Fibroblast of skin of right biceps (primary cell): ENCODE measurements around the gene GALNT11.
"Not testable (repeated sequence)": the region's sequence is repeated elsewhere in the genome, so short reads cannot be mapped to it uniquely, and the experiment has no call there.

Experiments
- DNase-seq: peaks from one replicate; pipeline ENCODE4 v3.0.0-alpha.2; 2013

Gene GALNT11

DNA sequence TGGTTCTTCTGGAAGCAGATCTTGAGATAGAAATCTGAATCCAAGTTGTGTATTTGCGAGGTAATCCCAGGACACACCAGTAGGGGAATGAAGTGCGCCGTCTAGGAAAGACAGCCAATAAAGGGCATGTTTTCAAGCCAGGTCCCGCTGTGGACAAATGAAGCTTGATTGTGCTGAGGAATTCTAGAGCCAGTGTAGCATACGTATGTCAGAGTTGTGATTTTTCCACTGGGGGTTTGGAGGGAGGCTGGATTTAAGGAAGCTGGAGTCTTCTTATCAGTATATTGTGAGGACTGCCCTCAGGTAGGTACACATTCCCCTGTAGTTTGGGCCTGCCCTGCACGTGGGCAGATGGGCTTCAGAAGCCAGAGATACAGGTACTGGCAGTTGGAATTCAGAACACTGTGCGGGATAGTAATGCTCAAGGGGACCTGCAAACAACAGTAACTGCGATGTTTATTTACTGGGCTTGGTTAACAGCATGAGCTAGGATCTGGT is 50.9 kb downstream of the GALNT11 start:
- DNase-seq: peak; percentile 12

DNA sequence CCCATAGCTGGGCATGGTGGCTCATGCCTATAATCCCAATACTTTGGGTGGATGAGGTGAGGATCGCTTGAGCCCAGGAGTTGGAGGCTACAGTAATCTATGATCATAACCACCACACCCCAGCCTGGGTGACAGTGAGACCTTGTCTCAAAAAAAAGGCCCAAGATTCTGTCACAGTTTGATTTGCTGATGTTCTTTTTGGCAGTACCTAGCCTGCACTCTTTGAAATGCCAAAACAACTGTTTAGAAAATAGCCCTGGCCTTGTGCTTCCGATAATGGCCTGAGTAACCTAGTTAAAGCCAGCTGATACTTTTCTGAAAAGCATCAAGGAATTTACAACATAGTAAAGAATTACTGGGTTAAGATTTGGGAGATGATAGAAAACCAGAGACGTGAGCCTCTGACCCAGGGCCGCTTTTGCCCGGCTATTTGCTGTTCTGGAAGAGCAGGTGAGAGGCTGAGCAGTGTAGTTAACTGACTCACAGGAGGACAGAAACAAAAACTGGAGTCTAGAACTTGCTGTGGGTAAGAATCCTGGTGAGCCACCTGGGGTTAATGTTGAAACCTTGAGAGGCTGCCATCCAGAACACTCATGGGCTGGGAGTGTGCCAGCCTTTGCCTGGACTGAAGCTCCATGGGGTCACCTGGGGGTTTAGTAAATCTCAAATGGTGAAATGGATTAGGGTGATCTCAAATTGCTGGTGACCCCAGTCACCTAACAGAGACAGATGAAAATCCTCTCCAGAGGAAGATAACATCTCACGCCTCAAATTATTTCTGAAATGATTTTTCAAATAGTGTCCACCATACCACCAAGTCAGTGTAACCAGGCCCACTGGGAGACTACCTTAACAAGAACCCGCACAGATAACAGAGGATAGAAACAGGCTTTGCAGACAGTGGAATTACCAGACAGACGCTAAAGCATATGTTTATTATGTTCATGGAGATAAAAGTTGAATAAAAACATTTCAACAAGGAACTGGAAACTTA is 51.8 kb downstream of the GALNT11 start:
- DNase-seq: peak; percentile 6

DNA sequence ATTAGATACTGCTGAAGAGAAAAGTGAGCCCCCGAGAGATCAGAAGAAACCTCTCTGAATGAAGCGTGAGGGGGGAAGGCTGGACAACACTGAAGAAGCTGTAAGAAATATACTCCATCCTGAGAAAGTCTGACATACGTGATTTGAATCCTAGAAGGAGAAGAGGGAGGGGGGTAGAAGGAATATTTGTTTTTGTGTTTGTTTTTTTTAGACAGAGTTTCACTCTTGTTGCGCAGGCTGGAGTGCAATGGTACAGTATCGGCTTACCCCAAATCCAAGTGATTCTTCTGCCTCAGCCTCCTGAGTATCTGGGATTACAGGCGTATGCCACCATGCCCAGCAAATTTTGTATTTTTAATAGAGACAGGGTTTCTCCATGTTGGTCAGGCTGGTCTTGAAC is 52.6 kb downstream of the GALNT11 start:
- DNase-seq: no peak

DNA sequence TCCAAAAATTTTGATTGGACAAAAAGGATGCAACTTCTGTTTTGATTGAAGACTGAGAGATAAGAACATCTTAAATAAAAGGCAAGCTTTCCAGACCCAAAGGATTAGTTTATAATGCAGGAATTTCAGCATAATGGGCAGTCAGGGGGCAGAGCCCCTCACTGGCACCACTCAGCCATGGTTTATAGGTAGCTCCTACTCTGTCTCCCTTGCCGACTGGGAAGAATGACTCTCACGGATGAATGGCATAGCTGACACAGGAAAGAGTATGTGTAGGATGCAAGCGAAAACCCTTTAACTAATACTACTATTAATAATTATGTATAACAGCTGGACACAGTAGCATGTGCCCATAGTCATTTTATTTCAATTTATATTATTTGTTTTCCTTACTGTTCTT is 53.3 kb downstream of the GALNT11 start:
- no peak for DNase-seq

DNA sequence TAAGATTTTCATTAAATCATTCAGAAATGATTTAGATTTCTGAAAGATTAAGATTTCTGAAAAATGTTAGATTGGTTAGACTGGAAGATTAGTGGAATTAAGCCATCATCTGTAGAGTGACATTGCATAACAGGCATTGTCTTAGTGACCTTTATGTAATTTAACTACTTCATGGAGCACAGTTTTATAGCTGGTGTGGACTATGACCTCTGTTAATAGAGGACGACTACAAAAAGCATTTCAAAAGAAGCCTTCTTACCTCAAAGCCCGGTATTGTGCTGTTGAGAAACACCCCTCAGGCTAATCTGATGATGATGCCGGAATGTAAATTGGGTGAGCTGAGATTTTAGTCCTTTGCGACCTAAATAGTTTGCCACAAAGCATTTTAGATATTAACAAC is 55.6 kb downstream of the GALNT11 start:
- no peak for DNase-seq

DNA sequence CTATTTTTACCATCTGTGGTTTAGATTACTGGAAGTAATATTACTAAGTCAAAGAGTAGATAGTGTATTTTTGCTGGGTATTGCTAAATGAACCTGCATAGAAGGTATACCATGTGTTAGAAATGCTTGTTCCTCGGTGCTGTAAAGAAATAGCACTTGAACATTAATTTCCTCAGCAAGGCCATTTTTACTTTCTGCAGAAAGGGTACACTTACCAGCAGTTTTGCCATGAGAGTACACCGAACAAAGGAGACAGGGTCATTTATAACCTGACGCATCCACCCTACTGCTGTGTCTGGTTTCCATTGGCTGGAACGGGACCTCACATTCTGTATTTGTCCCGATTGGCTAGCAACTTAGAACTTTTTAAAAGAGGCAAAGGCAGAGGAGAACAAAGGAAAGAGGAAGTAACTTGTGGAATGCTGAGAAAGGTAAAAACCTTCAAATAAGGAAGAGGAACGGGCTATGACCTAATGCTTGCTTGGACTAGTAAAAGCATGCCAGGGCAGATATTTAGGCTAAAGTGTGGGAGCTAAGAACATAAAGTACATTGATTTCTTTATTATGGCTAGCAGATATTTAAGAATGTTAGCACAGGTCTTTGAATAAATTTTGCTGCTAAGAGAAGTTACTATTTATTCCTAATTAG is 56.7 kb downstream of the GALNT11 start:
- DNase-seq: not testable (repeated sequence)

DNA sequence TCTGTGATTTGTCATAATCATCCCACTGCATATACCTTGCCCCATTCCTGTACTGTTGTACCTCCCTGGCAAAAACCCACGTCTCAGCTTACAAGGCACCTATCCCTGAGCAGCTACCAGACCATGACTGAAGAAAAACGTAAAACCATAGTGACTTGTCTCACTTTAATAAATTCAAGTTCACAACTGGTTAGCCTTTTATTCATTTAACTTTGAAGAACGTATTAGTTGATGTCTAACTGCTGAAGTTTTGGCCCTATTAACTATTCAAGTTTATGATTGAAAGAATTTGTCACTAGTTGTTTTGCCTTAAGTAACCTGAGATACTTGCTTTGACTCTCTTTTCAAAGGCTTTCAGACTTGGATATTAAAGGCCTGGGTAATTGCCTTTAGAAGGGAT is 59.7 kb downstream of the GALNT11 start:
- DNase-seq: no peak

DNA sequence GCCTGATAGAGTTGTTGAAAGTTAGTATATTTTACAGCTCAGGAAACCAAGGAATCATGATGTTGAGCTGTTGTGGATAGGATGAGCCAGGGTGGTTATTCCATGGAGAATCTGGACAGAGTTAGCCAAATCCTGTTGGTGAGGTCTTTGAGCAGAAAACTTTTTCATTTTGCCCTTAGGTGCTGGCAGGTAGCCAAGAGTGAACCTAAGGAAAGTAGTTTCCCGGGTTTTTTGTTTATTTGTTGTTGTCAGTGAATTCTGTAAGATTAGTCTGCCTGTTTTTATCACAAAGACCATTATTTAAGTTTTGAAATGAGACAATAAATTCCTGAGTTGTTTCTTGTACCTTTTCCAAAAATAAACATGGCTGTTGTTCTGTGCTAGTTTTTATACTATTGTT is 61.0 kb downstream of the GALNT11 start:
- DNase-seq: no peak

DNA sequence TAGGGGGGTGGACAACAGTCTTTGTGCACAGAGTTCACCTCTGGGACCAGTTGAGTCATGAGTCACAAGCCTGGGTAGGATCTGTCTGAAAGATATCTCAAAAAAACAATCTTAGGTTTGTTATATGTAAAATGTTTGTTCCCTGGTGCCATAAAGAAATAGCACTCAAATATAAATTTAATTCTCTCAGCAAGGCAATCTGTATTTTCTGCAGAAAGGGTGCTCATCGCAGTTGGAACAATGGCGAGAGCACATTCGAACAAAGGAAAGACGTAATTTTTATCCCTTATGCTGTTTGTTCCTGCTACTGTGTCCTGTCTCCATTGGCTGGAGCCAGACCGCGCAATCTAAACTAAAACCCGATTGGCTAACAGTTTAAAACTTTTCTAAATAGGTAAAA is 63.7 kb downstream of the GALNT11 start:
- DNase-seq: no peak

DNA sequence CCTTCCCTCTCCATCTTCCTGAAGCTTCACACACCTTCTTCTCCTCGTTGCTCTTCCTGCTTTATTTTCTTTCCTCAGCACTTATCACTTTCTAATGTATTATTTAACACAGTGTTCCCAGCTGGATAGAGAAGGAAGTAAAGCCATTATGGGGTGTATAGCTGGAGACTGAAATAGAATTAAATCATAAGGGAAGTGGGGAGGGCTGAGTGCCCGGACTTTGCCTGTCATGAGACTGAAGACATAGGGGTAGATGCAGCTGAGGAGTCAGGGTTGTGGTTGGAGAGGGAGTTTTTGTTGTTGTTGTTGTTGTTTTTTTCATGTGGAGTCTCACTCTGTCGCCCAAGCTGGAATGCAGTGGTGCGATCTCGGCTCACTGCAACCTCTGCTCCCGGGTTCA is 65.3 kb downstream of the GALNT11 start:
- DNase-seq: no peak

DNA sequence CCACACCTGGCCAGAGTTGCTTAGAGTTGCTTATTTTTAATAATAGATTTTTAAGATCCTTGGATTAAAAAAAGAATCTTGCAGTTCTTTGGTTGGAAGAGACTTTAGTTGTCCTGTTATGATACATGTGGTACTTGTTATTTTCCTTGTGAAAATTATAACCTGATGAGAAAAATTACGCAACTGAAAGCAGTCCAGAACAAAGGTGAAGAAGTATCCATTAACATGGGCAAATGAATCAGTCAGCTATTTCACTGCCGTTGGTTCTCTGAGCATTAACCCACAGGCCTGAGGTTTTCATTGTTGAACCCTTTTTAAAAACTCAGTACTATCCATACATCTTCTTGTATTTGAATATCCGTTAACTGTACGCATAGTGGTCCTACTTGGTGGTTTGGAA is 68.2 kb downstream of the GALNT11 start:
- DNase-seq: no peak

DNA sequence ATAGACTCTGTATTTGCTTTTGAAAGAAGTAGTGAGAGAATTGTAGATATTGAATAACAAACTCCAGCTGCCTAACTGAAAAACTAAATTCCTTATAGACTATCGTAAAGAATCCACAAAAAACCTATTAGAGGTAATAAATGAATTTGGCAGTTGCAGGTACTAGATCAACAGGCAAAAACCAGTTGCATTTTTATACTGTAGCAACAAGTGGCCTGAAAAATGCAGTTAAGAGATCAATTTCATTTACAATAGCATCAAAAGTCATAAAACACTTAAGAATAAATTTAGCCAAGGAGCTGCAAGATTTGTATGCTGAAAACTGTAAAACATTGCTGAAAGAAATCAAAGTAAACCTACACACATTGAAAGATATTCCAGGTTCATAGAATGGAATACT is 70.3 kb downstream of the GALNT11 start:
- DNase-seq: no peak

DNA sequence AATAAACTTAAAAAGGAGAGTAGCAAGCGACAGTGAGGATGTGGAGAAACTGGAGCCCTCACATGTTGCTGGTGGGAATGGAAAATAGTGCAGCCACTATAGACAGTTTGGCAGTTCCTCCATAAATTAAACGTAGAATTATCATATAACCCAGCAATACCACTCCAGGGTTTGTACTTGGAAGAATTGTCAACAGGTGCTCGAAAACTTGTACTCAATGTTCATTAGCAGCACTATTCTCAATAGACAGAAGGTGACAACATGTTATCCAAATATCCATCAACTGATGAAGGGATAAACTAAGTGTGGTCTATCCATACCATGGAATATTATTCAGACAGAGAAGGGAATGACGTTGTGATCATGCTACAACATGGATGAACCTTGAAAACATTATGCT is 71.9 kb downstream of the GALNT11 start:
- no peak for DNase-seq

DNA sequence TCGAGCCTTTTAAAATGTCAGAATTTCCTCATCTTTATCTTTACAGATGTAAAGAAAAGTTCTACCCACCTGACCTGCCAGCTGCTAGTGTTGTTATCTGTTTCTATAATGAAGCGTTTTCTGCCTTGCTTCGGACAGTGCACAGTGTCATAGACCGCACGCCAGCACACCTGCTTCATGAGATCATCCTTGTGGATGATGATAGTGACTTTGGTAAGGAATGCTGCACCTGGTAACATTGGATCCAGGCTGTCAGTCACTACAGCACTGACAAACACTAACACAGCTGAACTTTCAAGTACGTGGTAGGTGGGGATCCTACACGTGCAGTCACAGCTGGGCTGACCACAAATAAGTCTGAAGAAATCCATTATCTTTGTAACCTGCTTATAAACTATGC is 77.6 kb downstream of the GALNT11 start:
- DNase-seq: no peak

DNA sequence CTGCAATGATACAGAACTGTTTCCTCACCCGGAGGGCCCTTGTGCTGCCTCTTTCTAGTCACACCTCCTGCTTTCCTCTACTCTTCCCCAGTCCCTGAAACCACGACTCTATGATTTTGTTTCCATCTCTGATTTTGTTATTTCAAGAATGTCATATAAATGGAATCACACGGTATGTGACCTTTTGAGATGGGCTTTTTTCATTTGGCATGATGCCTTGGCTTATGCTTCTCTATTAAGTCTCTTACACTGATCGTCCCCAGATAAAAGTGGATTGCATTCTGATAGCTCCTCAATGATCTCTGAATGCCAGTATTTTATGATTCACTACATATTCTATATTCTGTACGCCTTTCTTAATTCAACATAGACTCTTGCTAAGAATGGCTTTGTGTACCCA is 78.2 kb downstream of the GALNT11 start:
- no peak for DNase-seq

DNA sequence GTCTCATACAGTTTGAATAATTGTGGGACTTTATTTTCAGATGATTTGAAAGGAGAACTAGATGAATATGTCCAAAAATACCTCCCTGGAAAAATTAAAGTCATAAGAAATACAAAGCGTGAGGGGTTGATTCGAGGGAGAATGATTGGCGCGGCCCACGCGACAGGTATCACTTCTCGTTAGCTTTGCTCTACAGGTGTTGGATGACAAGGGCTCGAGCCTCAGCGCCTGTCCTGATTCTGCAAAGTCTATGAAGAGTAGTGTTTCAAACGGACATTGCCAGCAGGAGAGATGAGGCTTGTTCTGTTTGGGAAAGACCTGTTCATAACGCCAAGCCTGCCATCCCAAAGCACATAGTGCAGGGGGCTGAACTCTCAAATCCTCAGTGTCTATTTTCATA is 79.7 kb downstream of the GALNT11 start:
- no peak for DNase-seq

DNA sequence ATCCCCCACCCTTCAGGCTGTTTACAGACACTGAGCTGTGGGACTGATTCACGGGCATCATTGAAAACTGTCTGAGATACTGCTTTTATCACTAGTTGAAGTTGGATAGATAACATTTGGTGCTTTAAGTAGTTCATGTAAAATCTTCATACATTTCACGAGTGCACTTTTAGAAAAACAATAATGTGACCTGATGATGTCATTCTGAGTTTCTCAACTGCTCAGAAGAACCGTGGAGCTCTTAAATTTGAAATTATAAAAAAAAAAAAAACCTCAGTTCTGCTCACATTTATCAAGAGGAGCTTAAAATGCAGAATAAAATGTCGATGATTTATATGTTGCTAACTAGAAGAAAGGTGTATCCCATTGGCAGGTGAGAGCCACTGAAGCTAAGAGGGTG is 81.5 kb downstream of the GALNT11 start:
- no peak for DNase-seq

DNA sequence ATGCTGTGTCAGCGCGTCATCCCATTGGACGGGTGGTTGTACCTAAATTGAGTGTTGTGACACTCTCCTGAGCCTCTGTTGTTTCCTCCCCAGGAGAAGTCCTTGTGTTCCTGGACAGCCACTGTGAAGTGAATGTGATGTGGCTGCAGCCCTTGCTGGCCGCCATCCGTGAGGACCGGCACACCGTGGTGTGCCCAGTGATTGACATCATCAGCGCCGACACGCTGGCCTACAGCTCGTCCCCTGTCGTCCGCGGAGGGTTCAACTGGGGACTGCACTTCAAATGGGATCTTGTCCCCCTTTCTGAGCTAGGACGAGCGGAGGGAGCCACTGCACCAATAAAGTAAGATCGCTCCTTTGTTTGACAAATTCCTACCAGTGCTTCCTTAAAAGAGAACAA is 82.5 kb downstream of the GALNT11 start:
- DNase-seq: no peak

DNA sequence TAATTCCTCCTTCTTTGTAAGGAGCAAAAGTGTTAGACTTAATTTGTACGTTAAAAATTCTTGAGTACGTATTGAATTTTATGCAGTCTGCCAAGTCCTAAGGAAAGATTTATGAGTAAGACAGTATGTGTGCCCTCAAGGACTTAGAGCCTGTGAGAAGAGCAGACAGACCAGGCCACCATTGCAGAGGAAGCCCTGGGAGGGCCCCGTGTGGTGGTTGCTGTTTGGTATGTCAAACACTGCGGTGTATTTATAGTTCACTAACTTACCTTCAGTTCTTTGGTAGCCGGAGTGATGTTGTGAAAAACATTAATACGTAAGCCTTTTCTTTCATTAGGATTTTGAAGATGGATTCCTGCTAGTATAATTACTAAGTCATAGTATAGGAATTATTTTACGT is 82.9 kb downstream of the GALNT11 start:
- DNase-seq: no peak

DNA sequence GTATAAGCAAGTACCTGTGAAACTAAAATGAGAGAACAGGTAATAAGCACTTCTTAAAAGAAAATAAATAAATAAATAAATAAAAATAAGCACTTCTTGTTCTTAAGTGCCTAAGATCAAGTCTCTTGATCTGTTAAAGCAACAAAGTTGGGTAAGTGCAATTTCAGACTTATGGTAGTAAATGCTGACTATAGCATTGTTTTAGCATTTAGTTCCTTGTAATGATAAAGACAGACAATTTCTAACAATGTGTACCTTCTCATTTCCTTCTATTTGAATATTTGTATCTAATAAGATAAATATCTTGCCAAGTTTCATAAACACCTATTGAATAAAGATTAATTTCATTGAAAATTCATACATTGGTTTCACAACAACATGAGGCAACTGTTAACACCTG is 87.4 kb downstream of the GALNT11 start:
- DNase-seq: no peak

DNA sequence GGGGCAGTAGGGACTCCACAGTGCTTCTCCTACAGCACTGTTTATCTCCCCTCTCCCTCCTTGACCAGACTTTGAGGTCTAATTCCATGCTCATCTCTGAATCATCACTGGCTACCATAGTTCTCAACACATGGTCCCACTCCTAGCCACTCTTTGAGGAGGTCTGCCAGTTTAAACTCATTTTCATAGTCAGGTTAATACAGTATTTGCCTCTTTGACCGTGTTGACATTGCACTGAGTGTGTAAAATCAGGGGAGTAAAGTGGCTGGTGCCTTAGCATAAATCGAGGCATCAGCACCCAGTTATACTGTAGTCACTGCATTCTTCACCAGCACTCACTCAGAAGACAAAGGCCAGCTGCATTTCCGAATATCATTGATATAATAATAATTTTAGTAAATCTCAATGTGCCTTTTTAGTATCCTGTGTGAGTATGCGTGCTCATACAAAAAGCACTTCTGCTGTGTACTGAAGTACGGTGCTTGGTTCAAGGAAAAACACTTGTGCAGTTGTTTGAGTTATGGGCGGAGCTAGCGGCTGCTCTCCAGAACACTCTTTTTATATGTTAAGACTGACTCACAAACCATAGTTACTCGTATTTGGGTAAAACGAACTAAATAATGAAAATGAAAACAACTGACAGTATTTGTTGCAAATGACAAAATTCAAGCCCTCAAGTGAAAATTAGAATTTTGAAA is 89.7 kb downstream of the GALNT11 start:
- no peak for DNase-seq

DNA sequence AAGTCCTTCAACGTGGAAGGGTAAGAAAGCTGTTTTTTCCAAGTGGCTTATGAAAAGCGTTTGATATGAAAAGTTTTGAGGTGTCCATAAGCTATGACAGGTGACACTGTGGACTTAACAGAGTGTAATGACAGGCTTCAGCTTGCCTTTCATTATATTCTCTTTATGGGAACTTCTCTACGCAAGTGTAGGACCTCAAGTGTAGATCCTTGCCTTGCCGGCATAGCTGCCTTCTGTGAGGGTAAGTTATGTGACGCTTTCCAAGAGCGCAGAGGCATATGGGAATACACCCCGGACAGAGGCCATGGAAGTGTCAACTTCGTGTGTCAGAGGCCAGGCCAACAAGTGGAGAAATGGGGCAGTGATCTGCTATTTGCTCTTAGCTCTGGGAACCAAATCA is 91.9 kb downstream of the GALNT11 start:
- DNase-seq: no peak

DNA sequence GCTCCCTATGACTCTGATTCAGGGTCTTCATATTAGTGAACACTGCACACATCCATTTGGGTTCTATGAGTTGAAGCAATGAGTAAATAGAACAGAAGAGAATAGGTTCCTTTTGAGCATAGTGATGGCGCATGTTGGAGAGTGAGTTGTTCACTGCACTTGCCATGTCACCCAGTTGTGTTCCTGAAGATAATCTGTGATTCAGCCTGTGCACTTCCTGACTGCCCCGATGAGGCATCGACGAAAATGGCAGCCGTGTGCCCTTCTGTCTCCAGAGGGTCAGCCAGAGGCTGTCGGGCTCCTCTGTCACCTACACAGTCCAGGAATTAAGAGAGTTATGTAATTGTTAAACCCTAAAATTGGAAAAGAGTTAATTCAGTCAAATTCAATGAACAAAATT is 94.7 kb downstream of the GALNT11 start:
- no peak for DNase-seq

DNA sequence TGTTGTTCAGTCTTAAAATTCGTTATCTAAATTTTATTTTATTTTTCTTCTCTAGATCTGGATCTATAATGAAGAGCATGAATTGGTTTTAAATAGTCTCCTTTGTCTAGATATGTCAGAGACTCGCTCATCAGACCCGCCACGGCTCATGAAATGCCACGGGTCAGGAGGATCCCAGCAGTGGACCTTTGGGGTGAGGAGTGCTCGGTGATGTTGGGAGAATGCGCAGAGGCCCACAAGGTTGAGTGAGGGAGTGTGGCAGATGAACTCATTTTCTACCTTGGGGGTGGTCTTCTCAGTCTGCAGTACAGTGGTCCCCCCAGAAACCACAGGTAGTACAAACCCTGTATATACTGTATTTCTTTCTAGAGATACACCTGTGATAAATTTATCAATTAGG is 95.3 kb downstream of the GALNT11 start:
- no peak for DNase-seq
